ENCODE measurements around the gene AATF. TPM values are rescaled to one million over a fixed set of nuclear protein-coding genes. Genes with fewer than 3 reads are reported as not detected.
A peak's percentile ranks its signal among the peaks of the same experiment; 100 is the strongest.

Gene AATF
- total RNA-seq, 1 donor from 2014 or later, result 26.1 TPM

GRCh38 chr17:37025847-37026530 lies 77.2 kb downstream of the AATF start:
- DNase-seq (no peak), ATAC-seq (no peak)
- intact Hi-C loops (cut with micrococcal nuclease), result no loop called here

GRCh38 chr17:37026531-37026869 lies 77.7 kb downstream of the AATF start:
- DNase-seq, result no peak
- no peak for ATAC-seq
- intact Hi-C loops (cut with micrococcal nuclease), result no loop called here

- ATAC-seq, result no peak
- no peak for DNase-seq
Observed at GRCh38 chr17:37028040-37028439, 79.3 kb downstream of the AATF start.

GRCh38 chr17:37031493-37032083 lies 82.8 kb downstream of the AATF start:
- intact Hi-C loops (cut with micrococcal nuclease), result no loop called here
- ATAC-seq, result no peak

More at GRCh38 chr17:37028040-37028439, 79.3 kb downstream of the AATF start:
- intact Hi-C loops (cut with micrococcal nuclease), result no loop called here

DNA sequence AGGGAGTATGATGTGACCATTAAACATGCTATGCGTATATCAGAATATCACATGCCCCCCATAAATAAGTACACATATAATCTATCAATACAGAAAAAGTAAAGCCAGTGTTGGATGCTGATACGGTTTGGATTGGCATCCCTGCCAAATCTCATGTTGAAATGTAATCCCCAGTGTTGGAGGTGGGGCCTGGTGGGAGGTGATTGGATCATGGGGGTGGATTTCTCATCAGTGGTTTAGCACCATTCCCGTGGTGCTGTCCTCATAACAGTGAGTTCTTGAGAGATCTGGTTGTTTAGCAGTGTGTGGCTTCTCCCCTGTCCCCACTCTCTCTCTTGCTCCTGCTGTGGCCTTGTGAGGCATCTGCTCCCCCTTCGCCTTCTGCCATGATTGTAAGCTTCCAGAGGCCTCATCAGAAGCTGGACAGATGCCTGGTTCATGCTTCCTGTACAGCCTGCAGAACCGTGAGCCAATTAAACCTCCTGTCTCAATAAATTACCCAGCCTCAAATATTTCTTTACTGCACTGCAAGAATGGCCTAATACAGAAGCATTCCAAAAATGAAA lies 88.9 kb downstream of the AATF start:
- ATAC-seq, result no peak
- intact Hi-C loops (cut with micrococcal nuclease), result no loop called here
- no peak for DNase-seq

More at GRCh38 chr17:37031493-37032083, 82.8 kb downstream of the AATF start:
- DNase-seq, result no peak

DNA sequence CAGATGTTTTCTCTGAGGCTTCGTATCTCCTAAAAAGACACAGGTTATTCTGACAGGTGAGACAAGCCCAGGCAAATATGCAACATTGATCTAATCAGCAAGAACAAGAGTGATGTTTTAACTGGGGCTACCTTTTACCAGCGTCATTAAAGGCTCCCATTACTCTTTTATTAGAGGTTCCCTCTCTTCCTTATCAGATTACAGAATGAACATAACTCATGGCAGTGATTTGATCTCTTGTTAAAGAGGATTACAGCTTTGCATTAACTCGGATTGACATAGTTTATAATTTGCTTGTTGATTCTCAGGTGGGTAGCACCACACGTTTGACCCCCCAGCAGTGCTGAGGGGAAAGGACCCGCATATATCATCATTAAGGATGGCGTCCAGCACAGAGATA lies 90.5 kb downstream of the AATF start:
- no peak for ATAC-seq
- no peak for DNase-seq
- intact Hi-C loops (cut with micrococcal nuclease), result no loop called here

- ATAC-seq (no peak), DNase-seq (no peak)
- intact Hi-C loops (cut with micrococcal nuclease), result no loop called here
Observed at GRCh38 chr17:37041932-37042331, 93.2 kb downstream of the AATF start.

GRCh38 chr17:37043201-37043600 lies 94.4 kb downstream of the AATF start:
- no peak for DNase-seq
- no peak for ATAC-seq
- intact Hi-C loops (cut with micrococcal nuclease), result no loop called here

DNA sequence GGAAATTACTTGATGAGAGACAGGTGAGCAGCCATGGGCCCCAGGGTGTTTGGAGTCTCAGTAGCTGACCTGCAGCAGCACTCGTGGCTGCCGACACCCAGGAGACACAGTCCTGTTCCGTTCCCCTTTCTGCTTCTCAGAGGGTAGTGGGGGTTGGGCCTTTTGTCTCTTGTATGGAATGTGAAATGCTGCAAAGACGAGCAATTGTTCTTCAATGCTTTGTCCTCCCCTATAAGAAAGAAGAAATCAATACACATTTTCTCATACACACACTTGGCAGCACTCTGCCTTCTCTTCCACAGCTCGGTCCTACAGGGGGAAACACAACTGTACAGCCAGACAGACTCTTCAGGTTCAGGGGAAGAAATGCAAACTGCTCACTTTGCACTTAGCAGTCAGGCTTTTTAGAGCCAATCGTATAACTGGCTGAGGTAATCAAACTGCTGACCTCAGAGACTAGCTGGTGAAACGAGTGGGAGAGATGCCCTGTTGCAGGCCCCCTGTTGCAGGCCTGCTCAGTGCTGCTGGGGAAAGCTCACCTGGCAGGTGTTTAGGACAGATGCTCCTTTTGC lies 96.7 kb downstream of the AATF start:
- DNase-seq, result no peak
- ATAC-seq, result no peak
- intact Hi-C loops (cut with micrococcal nuclease), result loop anchor here (5.0 kb wide), 1 partner anchor 418 kb away; no protein-coding TSS in a partner anchor

- peak; percentile 82 for DNase-seq
- peak; percentile 74 for ATAC-seq
- intact Hi-C loops (cut with micrococcal nuclease), result loop anchor here (5.0 kb wide), 1 partner anchor 420 kb away; no protein-coding TSS in a partner anchor
Observed at GRCh38 chr17:37047631-37048104, 98.9 kb downstream of the AATF start.

GRCh38 chr17:37048811-37049210 lies 100.1 kb downstream of the AATF start:
- intact Hi-C loops (cut with micrococcal nuclease), result loop anchor here (5.0 kb wide), 1 partner anchor 422 kb away; no protein-coding TSS in a partner anchor
- no peak for DNase-seq
- no peak for ATAC-seq

- no peak for ATAC-seq
- DNase-seq, result no peak
- intact Hi-C loops (cut with micrococcal nuclease), result no loop called here
Observed at GRCh38 chr17:37050920-37051319, 102.2 kb downstream of the AATF start.

- DNase-seq (no peak), ATAC-seq (no peak)
- intact Hi-C loops (cut with micrococcal nuclease), result no loop called here
Observed at GRCh38 chr17:37051381-37051780, 102.6 kb downstream of the AATF start.

- DNase-seq (no peak), ATAC-seq (no peak)
- intact Hi-C loops (cut with micrococcal nuclease), result no loop called here
Observed at GRCh38 chr17:37051833-37052232, 103.1 kb downstream of the AATF start.

DNA sequence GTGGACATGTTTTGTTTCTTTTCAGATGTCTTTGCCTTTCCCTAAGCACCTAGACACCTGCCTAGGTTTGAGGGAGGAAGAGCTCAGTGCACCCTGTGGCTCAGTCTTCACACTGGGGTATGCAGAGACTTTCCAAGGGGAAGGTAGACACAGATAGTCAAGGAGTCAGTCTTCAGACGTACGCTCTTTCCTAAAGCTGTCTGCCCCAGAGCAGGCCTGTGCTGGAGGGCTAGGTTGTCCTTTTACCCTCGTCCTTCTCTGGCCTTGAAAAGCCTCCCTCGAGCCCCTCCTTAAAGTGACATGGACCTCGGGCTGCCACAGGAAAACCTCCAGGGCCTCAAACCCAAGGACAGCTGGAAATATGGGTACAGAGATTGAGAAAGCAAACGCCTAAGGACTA lies 103.7 kb downstream of the AATF start:
- ATAC-seq, result no peak
- no peak for DNase-seq

GRCh38 chr17:37054894-37055293 lies 106.1 kb downstream of the AATF start:
- intact Hi-C loops (cut with micrococcal nuclease), result no loop called here
- DNase-seq, result no peak

More for the DNA sequence above, 103.7 kb downstream of the AATF start:
- intact Hi-C loops (cut with micrococcal nuclease), result no loop called here

GRCh38 chr17:37056622-37057021 lies 107.9 kb downstream of the AATF start:
- ATAC-seq (no peak), DNase-seq (no peak)
- intact Hi-C loops (cut with micrococcal nuclease), result no loop called here

More at GRCh38 chr17:37054894-37055293, 106.1 kb downstream of the AATF start:
- ATAC-seq, result no peak

GRCh38 chr17:37059493-37059892 lies 110.7 kb downstream of the AATF start:
- ATAC-seq, result no peak
- intact Hi-C loops (cut with micrococcal nuclease), result no loop called here
- DNase-seq, result no peak

- ATAC-seq, result no peak
- no peak for DNase-seq
- intact Hi-C loops (cut with micrococcal nuclease), result no loop called here
Observed at GRCh38 chr17:37060094-37060493, 111.3 kb downstream of the AATF start.

GRCh38 chr17:37060928-37061327 lies 112.2 kb downstream of the AATF start:
- no peak for ATAC-seq
- no peak for DNase-seq
- intact Hi-C loops (cut with micrococcal nuclease), result no loop called here

All from left ventricle myocardium superior (tissue), 1 donor.